ENCODE data around the gene NAV3.

The NAV3 gene

DNA sequence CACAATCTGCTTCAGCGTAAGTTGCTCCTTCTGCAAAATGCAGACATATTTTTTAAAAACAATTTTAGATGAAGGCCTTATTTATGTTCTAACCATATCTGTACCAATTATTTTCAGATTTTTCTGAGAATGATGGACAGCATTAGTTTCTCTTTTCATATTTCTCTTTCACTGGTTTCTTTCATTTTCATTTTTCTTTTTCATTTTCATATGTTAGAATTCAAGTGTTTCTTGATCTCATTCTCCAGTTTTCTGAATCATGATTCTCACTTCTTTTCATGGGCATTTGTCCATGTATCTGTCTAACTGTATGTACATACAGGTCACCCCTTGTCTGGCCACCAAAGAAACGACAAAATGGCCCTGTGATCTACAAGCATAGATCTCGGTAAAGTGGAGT, 346.6 kb downstream of the NAV3 start:
- no peak for DNase-seq (ENCODE audit: low read depth in 1 of 2, low spot score in 1 of 2)
- TF ChIP-seq SPI1 (IDR thresholded peaks at IDR 0.05; ENCODE audit: borderline replicate concordance, low read depth) (no peak), GABPA (IDR thresholded peaks at IDR 0.05; ENCODE audit: low read depth) (no peak), POLR2AphosphoS5 (IDR thresholded peaks at IDR 0.05; ENCODE audit: low read depth) (no peak), CTCF (IDR thresholded peaks at IDR 0.05; ENCODE audit: insufficient read depth, low read length) (no peak)
- TF ChIP-seq, protein P1, sequence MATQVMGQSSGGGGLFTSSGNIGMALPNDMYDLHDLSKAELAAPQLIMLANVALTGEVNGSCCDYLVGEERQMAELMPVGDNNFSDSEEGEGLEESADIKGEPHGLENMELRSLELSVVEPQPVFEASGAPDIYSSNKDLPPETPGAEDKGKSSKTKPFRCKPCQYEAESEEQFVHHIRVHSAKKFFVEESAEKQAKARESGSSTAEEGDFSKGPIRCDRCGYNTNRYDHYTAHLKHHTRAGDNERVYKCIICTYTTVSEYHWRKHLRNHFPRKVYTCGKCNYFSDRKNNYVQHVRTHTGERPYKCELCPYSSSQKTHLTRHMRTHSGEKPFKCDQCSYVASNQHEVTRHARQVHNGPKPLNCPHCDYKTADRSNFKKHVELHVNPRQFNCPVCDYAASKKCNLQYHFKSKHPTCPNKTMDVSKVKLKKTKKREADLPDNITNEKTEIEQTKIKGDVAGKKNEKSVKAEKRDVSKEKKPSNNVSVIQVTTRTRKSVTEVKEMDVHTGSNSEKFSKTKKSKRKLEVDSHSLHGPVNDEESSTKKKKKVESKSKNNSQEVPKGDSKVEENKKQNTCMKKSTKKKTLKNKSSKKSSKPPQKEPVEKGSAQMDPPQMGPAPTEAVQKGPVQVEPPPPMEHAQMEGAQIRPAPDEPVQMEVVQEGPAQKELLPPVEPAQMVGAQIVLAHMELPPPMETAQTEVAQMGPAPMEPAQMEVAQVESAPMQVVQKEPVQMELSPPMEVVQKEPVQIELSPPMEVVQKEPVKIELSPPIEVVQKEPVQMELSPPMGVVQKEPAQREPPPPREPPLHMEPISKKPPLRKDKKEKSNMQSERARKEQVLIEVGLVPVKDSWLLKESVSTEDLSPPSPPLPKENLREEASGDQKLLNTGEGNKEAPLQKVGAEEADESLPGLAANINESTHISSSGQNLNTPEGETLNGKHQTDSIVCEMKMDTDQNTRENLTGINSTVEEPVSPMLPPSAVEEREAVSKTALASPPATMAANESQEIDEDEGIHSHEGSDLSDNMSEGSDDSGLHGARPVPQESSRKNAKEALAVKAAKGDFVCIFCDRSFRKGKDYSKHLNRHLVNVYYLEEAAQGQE (IDR thresholded peaks at IDR 0.05; ENCODE audit: insufficient replicate concordance, low read depth), result no peak
- no peak overlapping the region for H3K4me3 ChIP-seq (replicated peaks; ENCODE audit: insufficient read depth, low read length)

GRCh38 chr12:78179346-78179745, 348.7 kb downstream of the NAV3 start:
- TF ChIP-seq, protein P1 (IDR thresholded peaks at IDR 0.05; ENCODE audit: insufficient replicate concordance, low read depth), result no peak
- no peak for TF ChIP-seq GABPA (IDR thresholded peaks at IDR 0.05; ENCODE audit: low read depth)
- TF ChIP-seq SPI1 (IDR thresholded peaks at IDR 0.05; ENCODE audit: borderline replicate concordance, low read depth), result no peak
- no peak for TF ChIP-seq POLR2AphosphoS5 (IDR thresholded peaks at IDR 0.05; ENCODE audit: low read depth)
- TF ChIP-seq CTCF (IDR thresholded peaks at IDR 0.05; ENCODE audit: insufficient read depth, low read length), result no peak
- no peak for DNase-seq (ENCODE audit: low read depth in 1 of 2, low spot score in 1 of 2)
- peaks cover 2% of the 10 kb centered on the region for H3K27me3 ChIP-seq (ENCODE audit: insufficient read depth, poor library complexity, severe bottlenecking)
- no peak overlapping the region for H3K27ac ChIP-seq (replicated peaks)
- H3K4me3 ChIP-seq (replicated peaks; ENCODE audit: insufficient read depth, low read length), result no peak overlapping the region

More for the DNA sequence above, 346.6 kb downstream of the NAV3 start:
- Histone ChIP-seq H3K27ac (replicated peaks) (no peak overlapping the region), H3K27me3 (ENCODE audit: insufficient read depth, poor library complexity, severe bottlenecking) (no peaks in the 10 kb centered on the region)

DNA sequence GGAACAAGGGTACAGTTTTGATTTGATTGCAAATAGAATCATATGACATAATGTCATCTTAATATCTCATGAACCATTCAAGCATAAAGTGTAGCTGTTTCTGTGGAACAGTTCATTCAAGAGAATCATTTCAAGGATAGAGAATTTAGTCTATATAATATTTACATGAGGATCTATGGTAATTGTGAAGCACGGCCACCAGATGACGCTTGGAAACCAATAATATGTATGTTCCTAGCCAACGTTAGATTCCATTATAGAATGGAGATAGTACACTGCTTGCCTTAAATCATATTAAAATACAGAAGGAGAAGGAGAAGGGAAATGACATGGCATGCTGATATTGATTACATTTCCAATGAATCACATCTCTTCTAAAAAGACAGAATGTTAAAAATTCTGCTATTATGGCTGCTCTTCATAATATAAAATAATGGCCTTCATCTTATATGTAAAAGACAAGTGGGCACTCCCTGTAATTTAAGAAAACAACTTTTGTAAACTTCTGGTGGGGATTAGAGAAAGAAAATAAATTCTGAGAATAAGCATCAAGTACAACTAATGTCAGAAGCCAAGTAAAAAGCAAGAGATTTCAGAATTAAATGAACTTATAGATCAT, 351.0 kb downstream of the NAV3 start:
- Histone ChIP-seq H3K27me3 (ENCODE audit: insufficient read depth, poor library complexity, severe bottlenecking) (peaks cover 2% of the 10 kb centered on the region), H3K27ac (replicated peaks) (no peak overlapping the region), H3K4me3 (replicated peaks; ENCODE audit: insufficient read depth, low read length) (no peak overlapping the region)
- DNase-seq (ENCODE audit: low read depth in 1 of 2, low spot score in 1 of 2), result peak in 1 of 2 experiments; percentile 7
- TF ChIP-seq GABPA (IDR thresholded peaks at IDR 0.05; ENCODE audit: low read depth), result no peak
- no peak for TF ChIP-seq POLR2AphosphoS5 (IDR thresholded peaks at IDR 0.05; ENCODE audit: low read depth)
- TF ChIP-seq, protein P1 (IDR thresholded peaks at IDR 0.05; ENCODE audit: insufficient replicate concordance, low read depth), result no peak
- no peak for TF ChIP-seq SPI1 (IDR thresholded peaks at IDR 0.05; ENCODE audit: borderline replicate concordance, low read depth)
- TF ChIP-seq CTCF (IDR thresholded peaks at IDR 0.05; ENCODE audit: insufficient read depth, low read length), result peak; percentile 19

All from HL-60 (cell line).